Peyer's patch (tissue), 4 donors: ENCODE results near the gene TBL1XR1. TPM values are rescaled to one million over a fixed set of nuclear protein-coding genes. Genes with fewer than 3 reads are reported as not detected.

Experiments
- DNase-seq, 3 donors: peaks; one replicate each; pipeline ENCODE4 v3.0.0-alpha.2; 2017 to 2019
- H3K27ac ChIP-seq, 4 donors: fragments of 200-600 bp; sonication (generic); one replicate each; pipeline ENCODE4 v1.5.1; 2016 to 2019
- H3K27me3 ChIP-seq, 2 donors: fragments of 200-600 bp; sonication (generic); one replicate each; pipeline ENCODE4 v1.5.1; 2019
- H3K36me3 ChIP-seq, 3 donors: fragments of 200-600 bp; sonication (generic); one replicate each; pipeline ENCODE4 v1.5.1; 2016 to 2019
- H3K4me1 ChIP-seq, 4 donors: fragments of 200-600 bp; sonication (generic); one replicate each; pipeline ENCODE4 v1.5.1; 2016 to 2019
- H3K4me3 ChIP-seq, 4 donors: fragments of 200-600 bp; sonication (generic); 1 replicate in 3 of 4; 2 replicates in 1 of 4; pipeline ENCODE4 v1.5.1; 2016 to 2019; ENCODE audit warnings: mild to moderate bottlenecking in 1 of 4
- H3K9me3 ChIP-seq, 4 donors: fragments of 200-600 bp; sonication (generic); one replicate each; pipeline ENCODE4 v1.5.1; 2016 to 2019; ENCODE audit warnings: mild to moderate bottlenecking in 1 of 4
- CTCF ChIP-seq, 6 experiments: fragments of 450-650 bp in 4 of 6; fragments of 200-600 bp in 2 of 6; sonication (generic) in 1 of 6; IDR thresholded peaks; one replicate each; pipeline ENCODE4 v1.5.1; 2017 to 2019; ENCODE audit warnings: antibody characterized with exemption in 6 of 6, mild to moderate bottlenecking in 3 of 6, moderate library complexity in 1 of 6
- POLR2A ChIP-seq, 2 donors: fragments of 450-650 bp; IDR thresholded peaks; one replicate each; pipeline ENCODE4 v1.5.1; 2017; ENCODE audit warnings: antibody characterized with exemption in 2 of 2, mild to moderate bottlenecking in 2 of 2, moderate library complexity in 2 of 2
- total RNA-seq, 4 donors: library from RNA; depleted of rRNA; stranded (reverse); fragments of >200 nt; gene quantifications; one replicate each; pipeline ENCODE4 v1.1.0, GENCODE V29; 2016

TBL1XR1 gene
- total RNA-seq, 4 donors from 2014 or later, result 40.7 to 81.7 (median 69.4) TPM

GRCh38 chr3:177106594-177106993, 90.7 kb downstream of the TBL1XR1 start:
- no peaks in the 10 kb centered on the region for H3K9me3 ChIP-seq
- H3K27ac ChIP-seq, result no peak overlapping the region
- H3K4me1 ChIP-seq, result peaks cover 3 to 17% (median 7%) of the 10 kb centered on the region in 4 donors
- no peak for DNase-seq
- H3K27me3 ChIP-seq, result no peaks in the 10 kb centered on the region
- no peaks in the 10 kb centered on the region for H3K36me3 ChIP-seq
- H3K4me3 ChIP-seq, result no peak overlapping the region
- TF ChIP-seq CTCF (IDR thresholded peaks at IDR 0.05) (no peak), POLR2A (IDR thresholded peaks at IDR 0.05) (no peak)

- Histone ChIP-seq H3K27ac (no peak overlapping the region), H3K9me3 (no peaks in the 10 kb centered on the region), H3K4me1 (peaks cover under 1 to 17% (median 6%) of the 10 kb centered on the region in 4 donors), H3K36me3 (no peaks in the 10 kb centered on the region), H3K4me3 (no peak overlapping the region), H3K27me3 (no peaks in the 10 kb centered on the region)
- TF ChIP-seq CTCF (IDR thresholded peaks at IDR 0.05) (no peak), POLR2A (IDR thresholded peaks at IDR 0.05) (no peak)
- DNase-seq, result no peak
Observed at GRCh38 chr3:177106184-177106583, 91.1 kb downstream of the TBL1XR1 start.

- TF ChIP-seq CTCF (IDR thresholded peaks at IDR 0.05) (no peak), POLR2A (IDR thresholded peaks at IDR 0.05) (no peak)
Observed at GRCh38 chr3:177105623-177106022, 91.7 kb downstream of the TBL1XR1 start.

GRCh38 chr3:177104299-177104992, 92.8 kb downstream of the TBL1XR1 start:
- no peaks in the 10 kb centered on the region for H3K27me3 ChIP-seq
- peaks cover 0 to 13% (median 2%) of the 10 kb centered on the region in 4 donors for H3K4me1 ChIP-seq
- no peaks in the 10 kb centered on the region for H3K9me3 ChIP-seq
- no peak for TF ChIP-seq CTCF (IDR thresholded peaks at IDR 0.05)
- no peak for TF ChIP-seq POLR2A (IDR thresholded peaks at IDR 0.05)
- H3K27ac ChIP-seq, result no peak overlapping the region
- H3K36me3 ChIP-seq, result no peaks in the 10 kb centered on the region
- H3K4me3 ChIP-seq, result no peak overlapping the region
- no peak for DNase-seq

More at GRCh38 chr3:177105623-177106022, 91.7 kb downstream of the TBL1XR1 start:
- Histone ChIP-seq H3K36me3 (no peaks in the 10 kb centered on the region), H3K9me3 (no peaks in the 10 kb centered on the region), H3K27me3 (no peaks in the 10 kb centered on the region), H3K27ac (no peak overlapping the region), H3K4me3 (no peak overlapping the region), H3K4me1 (peaks cover 0 to 17% (median 4%) of the 10 kb centered on the region in 4 donors)
- no peak for DNase-seq

GRCh38 chr3:177102553-177102952, 94.7 kb downstream of the TBL1XR1 start:
- DNase-seq, result no peak
- TF ChIP-seq CTCF (IDR thresholded peaks at IDR 0.05) (no peak), POLR2A (IDR thresholded peaks at IDR 0.05) (no peak)

More at GRCh38 chr3:177102553-177102952, 94.7 kb downstream of the TBL1XR1 start:
- Histone ChIP-seq H3K27ac (no peak overlapping the region), H3K36me3 (no peaks in the 10 kb centered on the region), H3K4me3 (no peak overlapping the region), H3K27me3 (no peaks in the 10 kb centered on the region), H3K9me3 (no peaks in the 10 kb centered on the region), H3K4me1 (peaks cover 0 to 10% (median 0%) of the 10 kb centered on the region in 4 donors)
